ENCODE measurements around the gene TMEM87B. TPM values are rescaled to one million over a fixed set of nuclear protein-coding genes. Genes with fewer than 3 reads are reported as not detected.

TMEM87B gene
- total RNA-seq, 1 donor: 112 TPM

- DNase-seq (ENCODE audit: low read depth): no peak
- H3K4me3 ChIP-seq (ENCODE audit: low read depth, low read length): no peak overlapping the region
- no peak for TF ChIP-seq CTCF (IDR thresholded peaks at IDR 0.05; ENCODE audit: insufficient read depth, low read depth, low read length)
Observed at GRCh38 chr2:112140899-112141625, 86.0 kb downstream of the TMEM87B start.

GRCh38 chr2:112141626-112142007 is 86.5 kb downstream of the TMEM87B start:
- TF ChIP-seq CTCF (IDR thresholded peaks at IDR 0.05; ENCODE audit: insufficient read depth, low read depth, low read length): no peak
- DNase-seq (ENCODE audit: low read depth): no peak
- no peak overlapping the region for H3K4me3 ChIP-seq (ENCODE audit: low read depth, low read length)

- no peak for TF ChIP-seq CTCF (IDR thresholded peaks at IDR 0.05; ENCODE audit: insufficient read depth, low read depth, low read length)
- no peak overlapping the region for H3K4me3 ChIP-seq (ENCODE audit: low read depth, low read length)
- no peak for DNase-seq (ENCODE audit: low read depth)
Observed at GRCh38 chr2:112142525-112143078, 87.5 kb downstream of the TMEM87B start.

DNA sequence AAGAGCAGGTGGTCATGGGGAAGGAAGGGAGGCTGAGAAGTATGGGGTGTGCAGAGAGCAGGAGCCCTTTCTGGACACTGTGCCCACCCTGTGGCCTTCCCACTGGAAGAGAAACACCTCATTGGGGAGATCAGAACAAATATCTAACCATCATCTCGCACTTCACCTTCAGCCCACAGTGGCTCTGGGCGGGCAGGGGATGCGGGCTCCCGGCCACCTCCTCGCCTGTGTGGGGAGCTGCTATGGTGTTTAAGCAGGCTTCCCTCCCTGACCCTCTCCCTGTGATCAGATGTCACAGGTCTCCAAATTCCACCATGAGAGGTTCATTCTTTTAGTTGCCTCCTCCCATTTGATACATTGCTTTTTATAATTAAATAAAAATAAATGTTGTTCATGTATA is 88.1 kb downstream of the TMEM87B start:
- TF ChIP-seq CTCF (IDR thresholded peaks at IDR 0.05; ENCODE audit: insufficient read depth, low read depth, low read length): no peak
- no peak overlapping the region for H3K4me3 ChIP-seq (ENCODE audit: low read depth, low read length)
- DNase-seq (ENCODE audit: low read depth): no peak

DNA sequence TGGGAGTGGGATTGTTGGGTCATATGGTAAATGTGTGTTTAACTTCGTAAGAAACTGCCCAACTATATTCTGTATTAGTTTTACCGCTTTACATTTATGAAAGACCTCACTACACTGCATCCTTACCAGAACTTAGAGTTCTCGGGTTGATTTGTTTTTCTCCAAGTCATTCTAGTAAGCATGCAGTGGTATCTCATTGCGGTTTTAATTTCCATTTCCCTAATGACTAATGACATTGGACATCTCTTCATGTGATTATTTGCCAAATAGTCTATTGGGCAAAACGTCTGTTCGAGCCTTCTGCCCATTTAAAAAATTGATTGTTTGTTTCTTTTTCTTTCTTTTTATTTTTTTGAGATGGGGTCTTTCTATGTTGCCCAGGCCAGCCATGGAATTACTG is 89.9 kb downstream of the TMEM87B start:
- DNase-seq (ENCODE audit: low read depth): no peak
- TF ChIP-seq CTCF (IDR thresholded peaks at IDR 0.05; ENCODE audit: insufficient read depth, low read depth, low read length): no peak
- H3K4me3 ChIP-seq (ENCODE audit: low read depth, low read length): no peak overlapping the region

GRCh38 chr2:112147382-112148168 is 92.5 kb downstream of the TMEM87B start:
- no peak overlapping the region for H3K4me3 ChIP-seq (ENCODE audit: low read depth, low read length)
- DNase-seq (ENCODE audit: low read depth): peak; percentile 7
- no peak for TF ChIP-seq CTCF (IDR thresholded peaks at IDR 0.05; ENCODE audit: insufficient read depth, low read depth, low read length)
